HEK293 (cell line): ENCODE measurements around the gene SGSM2.

Source experiments
- CTCF ChIA-PET: fragments of 350-600 bp; formaldehyde crosslinking; extraction: SDS; loops from one replicate; lab custom pipeline; 2021; ENCODE audit warnings: antibody characterized with exemption; lab: Yijun Ruan, JAX
- POLR2A ChIA-PET: fragments of 300-600 bp; formaldehyde crosslinking; extraction: SDS; loops from one replicate; lab custom pipeline; 2020; ENCODE audit warnings: antibody characterized with exemption, inconsistent platforms; lab: Yijun Ruan, JAX
- H3K27ac ChIP-seq: fragments of 200-500 bp; sonication (Bioruptor generic); 2 replicates; pipeline ENCODE4 v1.5.1; 2014; ENCODE audit warnings: low read depth, low read length, control low read depth, inconsistent platforms; ENCODE audit errors: extremely low read depth
- H3K36me3 ChIP-seq, 2 experiments: fragments of 200-500 bp in 1 of 2; sonication (Bioruptor generic) in 1 of 2; 1 replicate in 1 of 2; 2 replicates in 1 of 2; pipeline ENCODE4 v1.5.1; 2014 to 2017; ENCODE audit warnings: inconsistent platforms in 2 of 2, low read length in 2 of 2; ENCODE audit not compliant: control insufficient read depth in 2 of 2, insufficient read depth in 1 of 2
- H3K4me1 ChIP-seq: fragments of 200-500 bp; sonication (Bioruptor generic); 2 replicates; pipeline ENCODE4 v1.5.1; 2014; ENCODE audit warnings: mild to moderate bottlenecking, low read length, inconsistent platforms; ENCODE audit not compliant: control insufficient read depth, insufficient read depth
- H3K4me3 ChIP-seq: 2 replicates; pipeline ENCODE4 v1.5.1; 2011; ENCODE audit warnings: low read depth, mild to moderate bottlenecking, control low read depth, low read length, moderate library complexity
- H3K9me3 ChIP-seq: fragments of 200-500 bp; sonication (Bioruptor generic); 2 replicates; pipeline ENCODE4 v1.5.1; 2014; ENCODE audit warnings: low read depth, low read length, inconsistent platforms; ENCODE audit not compliant: control insufficient read depth, insufficient read depth
- AEBP2 ChIP-seq: fragments of 450-650 bp; formaldehyde crosslinking; IDR thresholded peaks from 2 replicates; pipeline ENCODE4 v1.5.1; 2016; ENCODE audit warnings: missing biosample characterization, missing genetic modification characterization, borderline replicate concordance
- HOXC10 ChIP-seq: sonication (generic); formaldehyde crosslinking; IDR thresholded peaks from 2 replicates; pipeline ENCODE4 v1.8.1; 2023; ENCODE audit warnings: mild to moderate bottlenecking, missing genetic modification reagents
- OVOL3 ChIP-seq: fragments of 450-650 bp; formaldehyde crosslinking; IDR thresholded peaks from 2 replicates; pipeline ENCODE4 v1.5.1; 2016; ENCODE audit warnings: missing biosample characterization, missing genetic modification characterization
- PRDM6 ChIP-seq: fragments of 450-650 bp; formaldehyde crosslinking; IDR thresholded peaks from 2 replicates; pipeline ENCODE4 v1.5.1; 2017; ENCODE audit warnings: missing biosample characterization, missing genetic modification characterization
- ZBTB49 ChIP-seq: fragments of 450-650 bp; formaldehyde crosslinking; IDR thresholded peaks from 2 replicates; pipeline ENCODE4 v1.5.1; 2016; ENCODE audit warnings: missing biosample characterization, missing genetic modification characterization, low read depth
- ZFHX2 ChIP-seq: fragments of 450-650 bp; formaldehyde crosslinking; conservative IDR thresholded peaks from 2 replicates; pipeline ENCODE4 v1.5.1; 2016; ENCODE audit warnings: missing biosample characterization, missing genetic modification characterization
- ZIC2 ChIP-seq: fragments of 450-650 bp; formaldehyde crosslinking; IDR thresholded peaks from 2 replicates; pipeline ENCODE4 v1.5.1; 2016; ENCODE audit warnings: missing biosample characterization, missing genetic modification characterization
- ZNF341 ChIP-seq: fragments of 450-650 bp; formaldehyde crosslinking; IDR thresholded peaks from 2 replicates; pipeline ENCODE4; 2016; ENCODE audit warnings: low read depth, missing biosample characterization, missing genetic modification characterization
- ZNF350 ChIP-seq: fragments of 450-650 bp; formaldehyde crosslinking; IDR thresholded peaks from 2 replicates; pipeline ENCODE4 v1.5.0; 2017; ENCODE audit warnings: missing biosample characterization, mild to moderate bottlenecking, missing genetic modification characterization
- ZNF488 ChIP-seq: fragments of 450-650 bp; formaldehyde crosslinking; IDR thresholded peaks from 2 replicates; pipeline ENCODE4 v1.5.1; 2016; ENCODE audit warnings: missing biosample characterization, missing genetic modification characterization
- ZNF560 ChIP-seq: fragments of 450-650 bp; formaldehyde crosslinking; IDR thresholded peaks from 2 replicates; pipeline ENCODE4 v1.5.1; 2017; ENCODE audit warnings: missing biosample characterization, missing genetic modification characterization, borderline replicate concordance
- ZNF585B ChIP-seq: fragments of 450-650 bp; formaldehyde crosslinking; IDR thresholded peaks from 2 replicates; pipeline ENCODE4 v1.5.1; 2016; ENCODE audit warnings: missing biosample characterization, missing genetic modification characterization
- ZNF660 ChIP-seq: fragments of 450-650 bp; IDR thresholded peaks from 2 replicates; pipeline ENCODE4 v1.5.1; 2018; ENCODE audit warnings: missing biosample characterization, mild to moderate bottlenecking, missing genetic modification characterization
- ZNF670 ChIP-seq: fragments of 450-650 bp; formaldehyde crosslinking; IDR thresholded peaks from 2 replicates; pipeline ENCODE4 v1.5.1; 2016; ENCODE audit warnings: missing biosample characterization, missing genetic modification characterization, low read depth
- ZNF704 ChIP-seq: fragments of 450-650 bp; formaldehyde crosslinking; IDR thresholded peaks from 2 replicates; pipeline ENCODE4 v1.5.1; 2016; ENCODE audit warnings: missing biosample characterization, missing genetic modification characterization
- ZNF837 ChIP-seq: fragments of 450-650 bp; formaldehyde crosslinking; IDR thresholded peaks from 2 replicates; pipeline ENCODE4 v1.5.1; 2016; ENCODE audit warnings: missing biosample characterization, missing genetic modification characterization
- TF ChIP-seq, protein P1 (sequence below): fragments of 450-650 bp; formaldehyde crosslinking; IDR thresholded peaks from 2 replicates; pipeline ENCODE4 v1.5.1; 2017; ENCODE audit warnings: missing biosample characterization, missing genetic modification characterization
- TF ChIP-seq, protein P2 (sequence below): fragments of 450-650 bp; formaldehyde crosslinking; IDR thresholded peaks from 2 replicates; pipeline ENCODE4 v1.5.1; 2016; ENCODE audit warnings: missing biosample characterization, missing genetic modification characterization

Gene SGSM2

DNA sequence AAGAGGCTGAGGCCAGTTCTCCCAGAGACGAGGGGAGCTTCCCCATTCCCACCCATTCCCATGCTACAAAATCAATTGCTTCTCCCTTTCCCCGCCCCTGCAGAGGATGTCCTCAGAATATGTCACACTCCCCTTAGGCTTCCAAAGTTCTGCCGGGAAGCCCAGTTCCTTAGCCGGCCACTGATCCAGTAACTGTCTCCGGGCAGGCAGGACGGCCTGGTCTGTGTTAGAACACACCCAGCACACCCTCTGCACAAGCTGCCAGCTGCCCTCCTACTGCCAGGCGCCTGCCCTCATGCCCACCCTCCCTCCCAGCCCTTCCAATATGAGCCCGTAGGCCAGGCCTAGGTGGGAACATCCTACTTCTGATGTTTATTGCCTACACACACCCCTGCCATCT lies 31.1 kb downstream of the SGSM2 start:
- TF ChIP-seq ZNF660 (no peak), ZNF837 (no peak), AEBP2 (tag by site-specific recombination) (no peak), ZNF341 (no peak), ZIC2 (no peak), ZNF585B (no peak), ZNF670 (tag by site-specific recombination) (no peak), ZNF488 (tag by site-specific recombination) (no peak), OVOL3 (no peak), ZNF560 (no peak), ZNF350 (no peak), HOXC10 (CRISPR knock-in tag) (no peak), ZFHX2 (tag by site-specific recombination) (no peak), ZNF704 (no peak), ZBTB49 (no peak), PRDM6 (tag by site-specific recombination) (no peak)
- TF ChIP-seq, protein P1, sequence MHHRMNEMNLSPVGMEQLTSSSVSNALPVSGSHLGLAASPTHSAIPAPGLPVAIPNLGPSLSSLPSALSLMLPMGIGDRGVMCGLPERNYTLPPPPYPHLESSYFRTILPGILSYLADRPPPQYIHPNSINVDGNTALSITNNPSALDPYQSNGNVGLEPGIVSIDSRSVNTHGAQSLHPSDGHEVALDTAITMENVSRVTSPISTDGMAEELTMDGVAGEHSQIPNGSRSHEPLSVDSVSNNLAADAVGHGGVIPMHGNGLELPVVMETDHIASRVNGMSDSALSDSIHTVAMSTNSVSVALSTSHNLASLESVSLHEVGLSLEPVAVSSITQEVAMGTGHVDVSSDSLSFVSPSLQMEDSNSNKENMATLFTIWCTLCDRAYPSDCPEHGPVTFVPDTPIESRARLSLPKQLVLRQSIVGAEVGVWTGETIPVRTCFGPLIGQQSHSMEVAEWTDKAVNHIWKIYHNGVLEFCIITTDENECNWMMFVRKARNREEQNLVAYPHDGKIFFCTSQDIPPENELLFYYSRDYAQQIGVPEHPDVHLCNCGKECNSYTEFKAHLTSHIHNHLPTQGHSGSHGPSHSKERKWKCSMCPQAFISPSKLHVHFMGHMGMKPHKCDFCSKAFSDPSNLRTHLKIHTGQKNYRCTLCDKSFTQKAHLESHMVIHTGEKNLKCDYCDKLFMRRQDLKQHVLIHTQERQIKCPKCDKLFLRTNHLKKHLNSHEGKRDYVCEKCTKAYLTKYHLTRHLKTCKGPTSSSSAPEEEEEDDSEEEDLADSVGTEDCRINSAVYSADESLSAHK (tag by site-specific recombination): no peak
- TF ChIP-seq, protein P2, sequence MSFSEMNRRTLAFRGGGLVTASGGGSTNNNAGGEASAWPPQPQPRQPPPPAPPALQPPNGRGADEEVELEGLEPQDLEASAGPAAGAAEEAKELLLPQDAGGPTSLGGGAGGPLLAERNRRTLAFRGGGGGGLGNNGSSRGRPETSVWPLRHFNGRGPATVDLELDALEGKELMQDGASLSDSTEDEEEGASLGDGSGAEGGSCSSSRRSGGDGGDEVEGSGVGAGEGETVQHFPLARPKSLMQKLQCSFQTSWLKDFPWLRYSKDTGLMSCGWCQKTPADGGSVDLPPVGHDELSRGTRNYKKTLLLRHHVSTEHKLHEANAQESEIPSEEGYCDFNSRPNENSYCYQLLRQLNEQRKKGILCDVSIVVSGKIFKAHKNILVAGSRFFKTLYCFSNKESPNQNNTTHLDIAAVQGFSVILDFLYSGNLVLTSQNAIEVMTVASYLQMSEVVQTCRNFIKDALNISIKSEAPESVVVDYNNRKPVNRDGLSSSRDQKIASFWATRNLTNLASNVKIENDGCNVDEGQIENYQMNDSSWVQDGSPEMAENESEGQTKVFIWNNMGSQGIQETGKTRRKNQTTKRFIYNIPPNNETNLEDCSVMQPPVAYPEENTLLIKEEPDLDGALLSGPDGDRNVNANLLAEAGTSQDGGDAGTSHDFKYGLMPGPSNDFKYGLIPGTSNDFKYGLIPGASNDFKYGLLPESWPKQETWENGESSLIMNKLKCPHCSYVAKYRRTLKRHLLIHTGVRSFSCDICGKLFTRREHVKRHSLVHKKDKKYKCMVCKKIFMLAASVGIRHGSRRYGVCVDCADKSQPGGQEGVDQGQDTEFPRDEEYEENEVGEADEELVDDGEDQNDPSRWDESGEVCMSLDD (tag by site-specific recombination): no peak
- TF ChIP-seq, all 188 proteins: peak for 0
- Histone ChIP-seq H3K4me1 (no peaks in the 10 kb centered on the region; the same call in 1 of the 2 replicates), H3K27ac (no peak overlapping the region), H3K36me3 (peaks cover 0 to 55% of the 10 kb centered on the region in 2 experiments; a peak in 1 of 3 replicates), H3K4me3 (no peak overlapping the region), H3K9me3 (no peaks in the 10 kb centered on the region)
- ChIA-PET POLR2A (no interaction called here), CTCF (interaction anchor here (1.3 to 8.6 kb wide), 6 partner anchors 9 to 123 kb away, joined by 5 to 63 read pairs (median 14); no protein-coding TSS in a partner anchor)
